Mesodermal cell (in vitro differentiated cells): ENCODE results near the gene NAV2.

Experiments used
- H3K27ac ChIP-seq: 2 replicates; pipeline ENCODE4 v1.7.0; 2013; ENCODE audit warnings: mild to moderate bottlenecking, low read depth, low read length, moderate library complexity; ENCODE audit not compliant: severe bottlenecking
- H3K36me3 ChIP-seq: 2 replicates; pipeline ENCODE4 v1.7.1; 2013; ENCODE audit warnings: mild to moderate bottlenecking, low read length, moderate library complexity; ENCODE audit not compliant: control insufficient read depth, insufficient read depth
- H3K4me1 ChIP-seq: one replicate; pipeline ENCODE4 v1.7.1; 2013; ENCODE audit warnings: mild to moderate bottlenecking, low read length; ENCODE audit not compliant: insufficient read depth, control insufficient read depth, poor library complexity, severe bottlenecking
- H3K4me3 ChIP-seq: 2 replicates; pipeline ENCODE4 v1.7.0; 2013; ENCODE audit warnings: low read length, control low read depth, mild to moderate bottlenecking; ENCODE audit not compliant: insufficient read depth, poor library complexity, severe bottlenecking; ENCODE audit errors: extremely low read depth
- H3K9me3 ChIP-seq: 2 replicates; pipeline ENCODE4 v1.7.1; 2013; ENCODE audit warnings: mild to moderate bottlenecking, low read length, moderate library complexity; ENCODE audit not compliant: control insufficient read depth
- WGBS, 2 experiments: methylation state at CpG; one replicate each; pipeline ENCODE4 v1.1.5; 2013; ENCODE audit warnings: missing lambda C conversion rate in 2 of 2; ENCODE audit not compliant: insufficient coverage in 2 of 2; 5-methylcytosine and 5-hydroxymethylcytosine counted together

The NAV2 gene

DNA sequence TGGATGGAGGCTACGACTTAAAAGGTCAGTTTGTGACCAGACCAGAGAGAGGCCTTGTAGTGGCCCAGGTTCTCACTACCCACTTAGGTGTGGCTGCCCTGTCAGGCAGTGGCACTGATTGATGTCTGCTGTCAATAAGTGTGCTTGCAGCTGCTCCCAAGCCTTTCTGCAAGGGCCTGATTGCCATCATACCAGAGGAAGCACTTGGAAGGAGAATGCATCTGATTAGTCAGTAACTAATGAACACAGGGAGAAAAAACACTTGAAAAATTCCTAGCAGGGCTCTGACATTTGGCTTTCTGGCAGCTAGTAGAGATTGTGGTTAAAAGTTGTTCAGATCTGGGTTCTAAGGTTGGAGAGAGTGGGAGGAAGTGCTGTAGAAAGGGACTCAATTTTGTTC, 107.5 kb downstream of the NAV2 start:
- Histone ChIP-seq H3K4me1 (no peaks in the 10 kb centered on the region), H3K9me3 (no peaks in the 10 kb centered on the region), H3K27ac (no peak overlapping the region), H3K36me3 (no peaks in the 10 kb centered on the region), H3K4me3 (no peak overlapping the region)
- WGBS, 2 experiments, result 88 to 100% methylated on average over 1 of the region's 1 CpG

DNA sequence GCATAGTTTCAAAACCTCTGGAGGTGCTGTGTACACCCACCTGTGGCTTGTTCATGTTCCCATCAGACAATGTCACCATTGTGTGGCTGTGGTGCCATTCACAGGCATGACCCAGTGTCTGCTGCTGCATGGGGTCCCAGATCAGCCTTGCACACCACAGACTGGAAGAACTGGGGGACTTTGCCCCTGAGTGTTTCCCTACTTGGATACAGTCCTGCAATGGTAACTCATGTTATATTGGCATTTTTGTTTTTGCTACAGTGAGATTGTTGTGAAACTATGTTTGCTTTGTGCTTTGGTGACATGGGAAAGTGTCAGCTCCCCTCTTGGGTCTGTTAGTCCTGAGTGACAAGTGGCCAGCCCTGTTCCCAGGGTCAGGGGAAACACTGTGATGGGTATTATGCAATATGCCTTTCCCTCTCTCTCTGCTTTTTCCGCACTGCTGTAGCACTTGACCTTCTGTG, 108.8 kb downstream of the NAV2 start:
- Histone ChIP-seq H3K4me1 (no peaks in the 10 kb centered on the region), H3K36me3 (no peaks in the 10 kb centered on the region), H3K4me3 (no peak overlapping the region), H3K27ac (no peak overlapping the region), H3K9me3 (no peaks in the 10 kb centered on the region)
- WGBS, 2 experiments, result no CpG with 5 or more reads among the region's 1 CpG

DNA sequence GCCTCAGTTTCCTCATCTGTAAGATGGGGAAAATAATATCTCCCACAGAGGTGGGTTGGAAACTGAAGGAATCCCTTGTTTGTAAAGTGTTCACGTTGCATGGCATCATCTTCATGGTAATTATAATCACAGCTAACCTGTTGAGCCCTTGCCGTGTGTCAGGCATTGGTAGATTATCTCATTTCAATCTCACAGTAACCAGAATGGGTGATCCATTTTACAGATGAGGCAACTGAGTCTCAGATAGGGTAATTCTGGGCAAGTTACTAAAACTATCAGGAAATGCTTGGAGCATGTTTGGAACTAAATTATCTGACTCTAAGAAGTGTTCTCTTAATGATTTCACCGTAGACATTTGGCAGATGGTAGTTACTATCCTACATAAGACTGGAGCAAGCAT, 109.4 kb downstream of the NAV2 start:
- Histone ChIP-seq H3K9me3 (no peaks in the 10 kb centered on the region), H3K4me1 (no peaks in the 10 kb centered on the region), H3K27ac (no peak overlapping the region), H3K36me3 (no peaks in the 10 kb centered on the region), H3K4me3 (no peak overlapping the region)
- 89 to 90% methylated on average over 2 to 3 of the region's 3 CpGs for WGBS, 2 experiments

DNA sequence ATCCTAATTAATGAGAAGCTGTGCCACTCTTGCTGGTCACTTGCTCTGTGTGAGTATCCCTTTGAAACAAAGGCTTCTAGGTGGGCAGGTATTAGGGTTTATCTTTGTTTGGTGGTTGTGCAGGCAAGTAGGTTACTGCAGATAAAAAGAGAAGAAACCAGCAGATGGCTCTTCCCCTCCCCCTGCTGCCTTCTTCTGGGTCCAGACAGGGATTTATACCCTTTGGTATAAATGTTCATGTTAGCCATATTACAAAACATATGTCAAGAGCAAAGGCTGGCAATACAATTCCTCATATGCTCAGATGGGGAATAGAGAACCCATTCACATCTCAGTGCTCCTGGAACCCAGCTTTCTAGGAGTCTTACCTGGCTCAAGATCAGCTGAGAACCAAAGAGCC, 109.9 kb downstream of the NAV2 start:
- Histone ChIP-seq H3K4me3 (no peak overlapping the region), H3K9me3 (no peaks in the 10 kb centered on the region), H3K4me1 (no peaks in the 10 kb centered on the region), H3K27ac (no peak overlapping the region), H3K36me3 (no peaks in the 10 kb centered on the region)

DNA sequence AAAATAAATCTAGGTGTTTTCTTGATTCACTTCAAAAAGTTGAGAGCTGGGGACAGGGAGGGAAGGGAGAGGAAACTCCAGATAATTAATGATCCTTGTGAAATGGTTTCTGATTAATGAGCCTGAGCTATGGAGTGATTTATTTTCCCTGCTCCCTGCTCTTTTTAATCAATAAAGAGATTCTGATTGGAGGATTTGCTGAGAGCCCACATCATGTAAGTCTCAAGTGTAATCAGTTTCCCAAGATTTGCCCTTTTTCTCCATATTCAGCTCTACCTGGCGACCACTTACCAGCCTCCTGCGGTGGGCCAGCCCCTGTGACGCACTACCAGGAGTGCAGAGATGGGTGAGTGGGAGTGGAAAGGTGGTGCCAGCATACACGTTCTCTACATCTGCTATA, 114.0 kb downstream of the NAV2 start:
- Histone ChIP-seq H3K9me3 (no peaks in the 10 kb centered on the region), H3K36me3 (no peaks in the 10 kb centered on the region), H3K4me1 (no peaks in the 10 kb centered on the region), H3K27ac (no peak overlapping the region), H3K4me3 (no peak overlapping the region)
- WGBS, 2 experiments, result 100% methylated on average over 1 to 3 of the region's 4 CpGs

DNA sequence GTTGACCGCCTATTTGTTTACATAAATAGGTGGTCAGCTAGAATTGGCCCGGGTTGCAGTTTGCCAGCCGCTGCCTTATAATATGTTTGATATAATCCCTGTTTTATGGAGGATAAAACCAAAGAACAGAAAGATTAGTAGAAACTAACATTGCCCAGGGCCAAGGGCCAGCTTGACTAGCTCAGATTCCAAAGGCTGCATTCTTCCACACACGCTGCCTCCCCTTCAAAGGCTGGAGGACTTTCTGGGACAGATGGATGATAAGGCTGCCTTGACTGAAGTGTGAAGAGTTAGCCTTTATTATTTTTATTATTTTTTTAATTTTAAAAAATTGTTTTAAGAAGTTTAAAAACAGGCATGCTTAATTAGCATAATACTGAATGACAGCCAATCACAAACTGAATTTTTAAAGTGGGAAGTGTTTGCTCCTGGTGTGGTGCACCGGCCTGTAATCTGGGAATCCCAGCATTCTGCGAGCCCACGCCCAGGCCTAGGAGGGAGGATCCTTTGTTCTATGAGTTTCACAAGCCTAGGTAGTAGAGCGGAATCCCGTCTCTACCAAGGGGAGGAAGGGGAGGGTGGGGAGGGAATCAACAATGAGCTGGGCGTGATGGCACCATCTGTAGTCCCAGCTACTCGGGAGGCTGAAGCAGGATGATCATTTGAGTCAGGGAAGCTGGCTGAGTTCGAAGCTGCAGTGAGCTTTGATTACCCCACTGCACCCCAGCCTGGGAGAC, 114.9 kb downstream of the NAV2 start:
- WGBS, 2 experiments, result 56 to 68% methylated on average over 2 to 8 of the region's 12 CpGs
- Histone ChIP-seq H3K9me3 (no peaks in the 10 kb centered on the region), H3K36me3 (no peaks in the 10 kb centered on the region), H3K4me1 (no peaks in the 10 kb centered on the region), H3K4me3 (no peak overlapping the region), H3K27ac (no peak overlapping the region)

DNA sequence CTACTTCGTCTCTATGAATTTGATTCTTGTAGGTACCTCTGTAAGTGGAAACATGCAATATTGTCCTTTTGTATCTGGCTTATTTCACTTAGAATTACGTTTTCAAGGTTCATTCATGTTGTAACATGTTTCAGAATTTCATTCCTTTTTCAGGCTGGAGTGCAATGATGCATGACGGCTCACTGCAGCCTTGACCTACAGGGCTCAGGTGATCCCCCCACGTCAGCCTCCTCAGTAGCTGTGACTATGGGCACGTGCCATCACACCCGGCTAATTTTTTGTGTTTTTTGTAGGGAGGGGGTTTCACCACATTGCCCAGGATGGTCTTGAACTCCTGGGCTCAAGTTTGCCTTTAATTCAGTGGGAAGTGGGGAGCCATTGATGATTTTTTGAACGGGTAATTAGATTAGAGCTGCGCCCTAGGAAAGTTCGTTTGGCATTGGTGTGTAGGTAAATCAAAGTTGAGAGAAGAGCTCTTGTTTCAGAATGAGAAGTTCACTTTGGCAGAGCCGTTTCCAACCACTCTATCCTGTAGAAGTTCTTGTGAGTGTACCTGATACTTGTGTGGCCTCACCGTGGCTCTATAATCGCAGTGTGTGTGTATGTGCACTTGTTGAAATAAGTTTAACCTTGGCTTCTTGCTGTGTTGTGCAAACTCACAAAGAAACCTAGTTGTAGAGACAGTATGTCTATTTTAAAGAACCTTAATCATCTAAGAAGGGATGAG, 115.9 kb downstream of the NAV2 start:
- WGBS, 2 experiments, result 87 to 93% methylated on average over 7 to 9 of the region's 12 CpGs
- Histone ChIP-seq H3K36me3 (peaks cover 5% of the 10 kb centered on the region), H3K4me3 (no peak overlapping the region), H3K4me1 (no peaks in the 10 kb centered on the region), H3K9me3 (no peaks in the 10 kb centered on the region), H3K27ac (no peak overlapping the region)

DNA sequence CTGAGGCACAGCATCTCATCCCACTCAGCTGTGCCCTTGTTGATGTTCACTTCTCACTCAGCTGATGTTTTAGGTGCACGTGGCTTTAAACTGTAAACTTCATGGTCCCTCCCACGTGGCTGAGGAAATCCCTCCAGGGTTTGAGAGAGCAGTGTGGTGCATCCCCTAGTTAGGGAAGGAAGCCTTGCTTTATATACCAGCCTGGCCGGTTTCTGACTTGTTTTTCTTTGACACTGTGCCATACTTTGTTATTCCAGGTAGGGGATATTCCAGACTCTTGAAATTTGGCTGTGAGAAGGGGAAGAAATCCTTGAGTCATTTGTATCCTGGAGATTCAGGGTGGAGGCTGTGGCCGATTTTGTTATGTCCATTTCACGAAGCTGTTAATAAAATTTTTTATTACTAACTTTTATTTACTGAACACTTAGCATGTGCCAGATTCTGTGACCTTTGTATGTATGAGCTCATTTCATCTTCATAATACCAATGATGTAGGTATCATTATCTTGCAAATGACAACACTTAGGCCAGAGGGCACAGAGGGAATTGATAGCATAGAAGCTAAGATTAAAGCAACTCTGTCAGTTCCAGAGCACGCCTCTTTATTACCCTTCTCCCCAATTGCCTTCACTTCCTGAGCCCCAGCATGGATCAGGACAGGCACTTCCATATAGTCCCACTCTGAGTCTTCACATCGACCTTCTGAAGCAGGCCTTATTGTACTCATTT, 116.6 kb downstream of the NAV2 start:
- H3K27ac ChIP-seq, result no peak overlapping the region
- no peaks in the 10 kb centered on the region for H3K9me3 ChIP-seq
- 64 to 76% methylated on average over 2 to 4 of the region's 7 CpGs for WGBS, 2 experiments
- peaks cover 12% of the 10 kb centered on the region for H3K36me3 ChIP-seq
- no peaks in the 10 kb centered on the region for H3K4me1 ChIP-seq
- H3K4me3 ChIP-seq, result no peak overlapping the region

DNA sequence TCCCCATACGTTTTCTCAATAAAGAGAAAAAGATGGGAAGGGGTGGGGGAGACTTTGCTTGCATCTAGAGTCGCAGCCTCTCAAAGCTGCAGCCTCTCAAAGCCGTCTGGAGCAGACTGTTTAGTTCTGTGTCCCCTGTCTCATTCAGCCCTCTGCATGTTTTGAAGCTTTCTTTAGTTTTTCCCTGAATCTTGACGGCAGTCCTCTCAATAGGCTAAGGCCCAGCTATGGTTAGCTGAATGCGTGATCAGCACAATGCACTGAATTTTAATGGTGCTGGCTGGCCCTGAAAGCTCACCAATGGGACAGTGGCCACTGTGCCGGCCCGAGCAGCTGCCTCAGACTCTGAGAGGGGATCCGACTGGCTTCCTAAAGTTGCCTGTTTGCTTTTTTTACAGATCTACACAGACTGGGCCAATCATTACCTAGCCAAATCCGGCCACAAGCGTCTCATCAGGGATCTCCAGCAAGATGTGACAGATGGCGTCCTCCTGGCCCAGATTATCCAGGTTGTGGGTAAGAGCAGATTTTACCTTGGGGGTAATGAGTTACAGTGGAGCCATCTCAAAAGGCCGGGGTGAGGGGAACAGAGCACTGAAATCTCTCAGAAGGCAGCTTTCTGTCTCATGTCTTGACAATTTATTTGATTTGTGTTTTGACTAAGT, 119.6 kb downstream of the NAV2 start:
- 89 to 92% methylated on average over 10 to 12 of the region's 12 CpGs for WGBS, 2 experiments
- Histone ChIP-seq H3K36me3 (peaks cover 19% of the 10 kb centered on the region), H3K9me3 (no peaks in the 10 kb centered on the region), H3K27ac (no peak overlapping the region), H3K4me1 (no peaks in the 10 kb centered on the region), H3K4me3 (no peak overlapping the region)

DNA sequence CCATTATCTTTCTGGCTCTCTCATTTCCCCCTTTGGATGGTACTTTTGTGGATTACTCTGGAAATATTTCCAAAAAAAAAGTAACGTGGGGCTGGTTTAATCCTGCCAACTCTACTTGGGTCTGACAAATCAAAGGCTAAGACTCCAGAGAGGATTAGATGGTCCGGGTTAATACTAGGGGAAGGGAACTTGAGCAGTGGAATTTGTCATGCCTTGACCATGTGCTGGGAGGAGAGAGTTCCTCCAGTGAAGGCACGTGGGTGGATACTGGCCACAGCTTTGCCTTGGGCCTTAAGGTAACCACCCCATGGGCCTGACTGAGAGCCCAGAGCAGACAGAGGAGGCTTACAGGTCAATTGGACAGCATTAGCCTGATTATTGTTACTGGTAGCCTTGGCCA, 120.3 kb downstream of the NAV2 start:
- H3K9me3 ChIP-seq, result no peaks in the 10 kb centered on the region
- no peak overlapping the region for H3K4me3 ChIP-seq
- peaks cover 19% of the 10 kb centered on the region for H3K36me3 ChIP-seq
- H3K4me1 ChIP-seq, result no peaks in the 10 kb centered on the region
- 92 to 96% methylated on average over 2 to 3 of the region's 3 CpGs for whole genome bisulfite sequencing, 2 experiments
- H3K27ac ChIP-seq, result no peak overlapping the region
